Pancreas (tissue), 10 donors: ENCODE measurements around the gene GCGR. TPM values are rescaled to one million over a fixed set of nuclear protein-coding genes. Genes with fewer than 3 reads are reported as not detected.

Experiments used
- ATAC-seq, 4 donors: fragments of 200-7000 bp; cut with Tn5 transposase; one replicate each; pipeline versions ENCODE4 v1.8.0 to v1.9.1; 2020; ENCODE audit warnings: mild to moderate bottlenecking in 4 of 4, moderate library complexity in 4 of 4
- DNase-seq, 6 donors: peaks; one replicate each; pipeline ENCODE4 v3.0.0-alpha.2; 2020
- FAIRE-seq: peaks from 2 replicates; lab custom pipeline; 2012; peaks lifted over from hg19 to GRCh38; lab: Jason Lieb, UNC
- H3K27ac ChIP-seq, 4 donors: fragments of 200-600 bp; sonication (generic); 1 replicate in 3 of 4; 2 replicates in 1 of 4; pipeline versions ENCODE4 v1.5.0 to v1.8.0; 2020
- H3K27me3 ChIP-seq, 4 donors: fragments of 200-600 bp; one replicate each; pipeline ENCODE4 v1.8.0; 2021
- H3K36me3 ChIP-seq, 3 donors: fragments of 200-600 bp; sonication (generic) in 1 of 3; one replicate each; pipeline versions ENCODE4 v1.5.0 to v1.8.0; 2020 to 2021
- H3K4me1 ChIP-seq, 3 donors: fragments of 200-600 bp; one replicate each; pipeline ENCODE4 v1.8.0; 2021
- H3K4me3 ChIP-seq, 4 donors: fragments of 200-600 bp; sonication (generic) in 2 of 4; one replicate each; pipeline versions ENCODE4 v1.5.0 to v1.8.0; 2020 to 2021
- H3K9me3 ChIP-seq, 4 donors: fragments of 200-600 bp; one replicate each; pipeline ENCODE4 v1.8.0; 2021
- WGBS, 2 donors: extraction: QIAGEN DNeasy Blood & Tissue Kit; methylation state at CpG; one replicate each; pipeline ENCODE4 v1.1.7; 2013; 5-methylcytosine and 5-hydroxymethylcytosine counted together
- intact Hi-C, 3 donors: fragments of 100-400 bp; cut with DNase I; formaldehyde crosslinking; loops; one replicate each; pipeline versions ENCODE4 v1.11.1 to v1.14.2; 2022
- polyA plus RNA-seq, 2 donors: library from polyadenylated mRNA; stranded (reverse); fragments of 200-250 nt; gene quantifications; one replicate each; pipeline ENCODE4 v1.2.3, GENCODE V29; 2013
- total RNA-seq, 6 donors: library from RNA; stranded (reverse); fragmentation: NEBNext Ultra II Directional in 4 of 6; extraction: Animal tissue kit (Norgen Biotek cat#: 25700) in 4 of 6; gene quantifications; one replicate each; pipeline versions ENCODE4 v1.2.1 to v1.2.4, GENCODE V29; 2021 to 2023
- TF ChIP-seq, protein P1 (sequence below), 4 donors: fragments of 200-600 bp; sonication (generic) in 3 of 4; IDR thresholded peaks; one replicate each; pipeline versions ENCODE4 v1.5.0 to v1.8.0; 2021; ENCODE audit warnings: antibody characterized with exemption in 4 of 4
- donor health status: healthy with polysubstance abuse.
- donor health status: DM: no; HTN: no; CAD: no; lungs with moderate emphysema.
- donor health status: DM: no; HTN: no; CAD: no.
- donor health status: control.
- donor health status: control.
- donor health status: Bipolar disorder and iron deficiency.
- donor health status: DM: yes; HTN: yes; CAD: no.
- donor health status: DM: no; HTN: no; CAD: no.
- donor health status: DM: no; HTN: no; CAD: no.
- donor health status: DM: yes; HTN: yes; CAD: no.

Gene GCGR
- total and polyA plus RNA-seq, 8 donors = 0.28 to 22.7 (median 1.5) TPM; not detected in 1

DNA sequence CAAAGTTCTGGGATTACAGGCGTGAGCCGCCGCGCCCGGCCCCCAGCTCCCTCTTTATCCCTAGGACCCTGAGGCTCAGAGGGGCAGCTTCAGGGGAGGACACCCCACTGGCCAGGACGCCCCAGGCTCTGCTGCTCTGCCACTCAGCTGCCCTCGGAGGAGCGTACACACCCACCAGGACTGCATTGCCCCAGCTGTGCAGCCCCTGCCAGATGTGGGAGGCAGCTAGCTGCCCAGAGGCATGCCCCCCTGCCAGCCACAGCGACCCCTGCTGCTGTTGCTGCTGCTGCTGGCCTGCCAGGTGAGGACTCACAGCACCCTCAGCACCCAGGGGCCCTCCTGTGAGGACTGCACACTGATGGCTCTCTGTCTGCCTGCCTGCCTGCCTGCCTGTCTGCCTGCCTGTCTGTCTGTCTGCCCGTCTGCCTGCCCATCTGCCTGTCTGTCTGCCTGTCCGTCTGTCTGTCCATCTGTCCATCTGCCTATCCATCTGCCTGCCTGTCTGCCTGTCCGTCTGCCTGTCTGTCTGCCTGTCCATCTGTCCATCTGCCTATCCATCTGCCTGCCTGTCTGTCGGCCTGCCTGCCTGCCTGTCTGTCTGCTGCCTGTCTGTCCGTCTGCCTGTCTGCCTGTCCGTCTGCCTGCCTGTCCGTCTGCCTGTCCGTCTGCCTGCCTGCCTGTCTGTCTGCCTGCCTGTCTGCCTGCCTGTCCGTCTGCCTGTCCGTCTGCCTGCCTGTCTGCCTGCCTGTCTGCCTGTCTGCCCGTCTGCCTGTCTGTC, 5.0 kb downstream of the GCGR start:
- WGBS, 2 donors = 59 to 74% methylated on average over 20 of the region's 20 CpGs
- no peak overlapping the region for H3K27ac ChIP-seq
- intact Hi-C loops = no loop called here
- H3K27me3 ChIP-seq = peaks cover 0 to under 1% (median 0%) of the 10 kb centered on the region in 4 donors
- TF ChIP-seq, protein P1, sequence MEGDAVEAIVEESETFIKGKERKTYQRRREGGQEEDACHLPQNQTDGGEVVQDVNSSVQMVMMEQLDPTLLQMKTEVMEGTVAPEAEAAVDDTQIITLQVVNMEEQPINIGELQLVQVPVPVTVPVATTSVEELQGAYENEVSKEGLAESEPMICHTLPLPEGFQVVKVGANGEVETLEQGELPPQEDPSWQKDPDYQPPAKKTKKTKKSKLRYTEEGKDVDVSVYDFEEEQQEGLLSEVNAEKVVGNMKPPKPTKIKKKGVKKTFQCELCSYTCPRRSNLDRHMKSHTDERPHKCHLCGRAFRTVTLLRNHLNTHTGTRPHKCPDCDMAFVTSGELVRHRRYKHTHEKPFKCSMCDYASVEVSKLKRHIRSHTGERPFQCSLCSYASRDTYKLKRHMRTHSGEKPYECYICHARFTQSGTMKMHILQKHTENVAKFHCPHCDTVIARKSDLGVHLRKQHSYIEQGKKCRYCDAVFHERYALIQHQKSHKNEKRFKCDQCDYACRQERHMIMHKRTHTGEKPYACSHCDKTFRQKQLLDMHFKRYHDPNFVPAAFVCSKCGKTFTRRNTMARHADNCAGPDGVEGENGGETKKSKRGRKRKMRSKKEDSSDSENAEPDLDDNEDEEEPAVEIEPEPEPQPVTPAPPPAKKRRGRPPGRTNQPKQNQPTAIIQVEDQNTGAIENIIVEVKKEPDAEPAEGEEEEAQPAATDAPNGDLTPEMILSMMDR (IDR thresholded peaks at IDR 0.05) = no peak
- H3K9me3 ChIP-seq = no peaks in the 10 kb centered on the region
- no peaks in the 10 kb centered on the region for H3K36me3 ChIP-seq
- FAIRE-seq = no peak
- DNase-seq = peak in 2 of 6 donors; percentile 27 to 53
- H3K4me1 ChIP-seq = peaks cover 0 to 10% (median 7%) of the 10 kb centered on the region in 3 donors
- H3K4me3 ChIP-seq = no peak overlapping the region
- ATAC-seq = no peak

DNA sequence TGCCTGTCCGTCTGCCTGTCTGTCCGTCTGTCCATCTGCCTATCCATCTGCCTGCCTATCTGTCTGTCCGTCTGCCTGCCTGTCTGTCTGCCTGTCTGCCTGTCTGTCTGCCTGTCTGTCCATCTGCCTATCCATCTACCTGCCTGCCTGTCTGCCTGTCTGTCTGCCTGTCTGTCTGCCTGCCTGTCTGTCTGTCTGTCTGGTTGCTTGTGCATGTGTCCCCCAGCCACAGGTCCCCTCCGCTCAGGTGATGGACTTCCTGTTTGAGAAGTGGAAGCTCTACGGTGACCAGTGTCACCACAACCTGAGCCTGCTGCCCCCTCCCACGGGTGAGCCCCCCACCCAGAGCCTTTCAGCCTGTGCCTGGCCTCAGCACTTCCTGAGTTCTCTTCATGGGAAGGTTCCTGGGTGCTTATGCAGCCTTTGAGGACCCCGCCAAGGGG, 5.6 kb downstream of the GCGR start:
- WGBS, 2 donors = 66 to 81% methylated on average over 7 of the region's 7 CpGs
- FAIRE-seq = no peak
- H3K4me3 ChIP-seq = no peak overlapping the region
- no peaks in the 10 kb centered on the region for H3K36me3 ChIP-seq
- TF ChIP-seq, protein P1 (IDR thresholded peaks at IDR 0.05) = no peak
- H3K27me3 ChIP-seq = no peaks in the 10 kb centered on the region
- H3K27ac ChIP-seq = no peak overlapping the region
- ATAC-seq = no peak
- peaks cover 0 to 5% (median under 1%) of the 10 kb centered on the region in 3 donors for H3K4me1 ChIP-seq
- no peaks in the 10 kb centered on the region for H3K9me3 ChIP-seq
- no peak for DNase-seq
- intact Hi-C loops = no loop called here

DNA sequence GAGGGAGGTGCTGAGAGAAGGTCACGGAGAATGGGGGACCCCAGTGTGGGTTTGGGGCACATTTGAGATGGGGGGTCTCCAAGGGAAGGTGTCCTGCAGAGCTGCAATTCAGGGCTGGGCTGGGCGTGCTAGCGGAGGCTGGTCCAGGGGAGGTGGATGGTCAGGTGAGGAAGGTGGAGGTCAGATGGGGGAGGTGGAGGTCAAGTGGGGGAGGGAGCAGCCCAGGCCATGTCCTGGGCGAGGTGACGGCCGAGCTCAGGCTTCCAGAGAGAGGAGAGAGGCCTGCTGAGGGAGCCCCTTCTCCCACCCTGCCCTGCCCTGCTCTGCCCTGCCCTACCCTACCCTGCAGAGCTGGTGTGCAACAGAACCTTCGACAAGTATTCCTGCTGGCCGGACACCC, 6.5 kb downstream of the GCGR start:
- Histone ChIP-seq H3K27me3 (no peaks in the 10 kb centered on the region), H3K9me3 (no peaks in the 10 kb centered on the region), H3K27ac (no peak overlapping the region), H3K36me3 (no peaks in the 10 kb centered on the region), H3K4me3 (no peak overlapping the region), H3K4me1 (no peaks in the 10 kb centered on the region)
- no peak for ATAC-seq
- DNase-seq = peak in 1 of 6 donors; percentile 25
- TF ChIP-seq, protein P1 (IDR thresholded peaks at IDR 0.05) = no peak
- intact Hi-C loops = no loop called here
- FAIRE-seq = no peak
- WGBS, 2 donors = 67 to 78% methylated on average over 6 to 8 of the region's 8 CpGs

DNA sequence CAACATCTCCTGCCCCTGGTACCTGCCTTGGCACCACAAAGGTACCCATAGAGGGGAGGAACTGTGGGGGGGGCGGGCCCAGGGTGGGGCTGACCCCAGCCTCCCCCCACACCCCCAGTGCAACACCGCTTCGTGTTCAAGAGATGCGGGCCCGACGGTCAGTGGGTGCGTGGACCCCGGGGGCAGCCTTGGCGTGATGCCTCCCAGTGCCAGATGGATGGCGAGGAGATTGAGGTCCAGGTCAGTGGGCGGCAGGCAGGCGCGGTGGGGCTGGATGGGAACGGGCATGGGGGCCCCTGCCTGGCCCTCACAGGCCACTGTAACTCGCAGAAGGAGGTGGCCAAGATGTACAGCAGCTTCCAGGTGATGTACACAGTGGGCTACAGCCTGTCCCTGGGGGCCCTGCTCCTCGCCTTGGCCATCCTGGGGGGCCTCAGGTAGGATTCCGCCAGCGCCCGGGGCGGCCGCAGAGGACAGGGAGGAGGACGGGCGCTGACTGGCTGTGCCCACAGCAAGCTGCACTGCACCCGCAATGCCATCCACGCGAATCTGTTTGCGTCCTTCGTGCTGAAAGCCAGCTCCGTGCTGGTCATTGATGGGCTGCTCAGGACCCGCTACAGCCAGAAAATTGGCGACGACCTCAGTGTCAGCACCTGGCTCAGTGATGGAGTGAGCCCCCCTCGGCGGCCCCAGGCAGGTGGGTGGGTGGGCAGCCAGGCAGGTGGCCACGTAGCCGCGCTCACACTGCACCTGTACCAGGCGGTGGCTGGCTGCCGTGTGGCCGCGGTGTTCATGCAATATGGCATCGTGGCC, 7.1 kb downstream of the GCGR start:
- WGBS, 2 donors = 76 to 88% methylated on average over 42 of the region's 42 CpGs
- Histone ChIP-seq H3K9me3 (no peaks in the 10 kb centered on the region), H3K27ac (no peak overlapping the region), H3K4me3 (no peak overlapping the region), H3K36me3 (no peaks in the 10 kb centered on the region), H3K4me1 (no peaks in the 10 kb centered on the region), H3K27me3 (no peaks in the 10 kb centered on the region)
- intact Hi-C loops = no loop called here
- ATAC-seq (no peak), DNase-seq (peak in 2 of 6 donors; percentile 28 to 60), FAIRE-seq (no peak)
- TF ChIP-seq, protein P1 (IDR thresholded peaks at IDR 0.05) = no peak
